DMS114 treated with DMSO at 0.1 percent for 48 hours (cell line): ENCODE data around the gene TBCD.
"Not testable (repeated sequence)": the region's sequence is repeated elsewhere in the genome, so short reads cannot be mapped to it uniquely, and the experiment has no call there.

Experiments used
- DNase-seq: peaks from one replicate; lab custom pipeline; 2025; ENCODE audit not compliant: unreplicated experiment; lab: John Stamatoyannopoulos, UW

TBCD gene

GRCh38 chr17:82729479-82730260, 22.2 kb upstream of the TBCD start:
- DNase-seq: no peak

GRCh38 chr17:82732118-82732743, 19.6 kb upstream of the TBCD start:
- no peak for DNase-seq

GRCh38 chr17:82734987-82735866, 16.6 kb upstream of the TBCD start, which contains the start of gene FN3K:
Gene FN3K, plus strand, starts transcription at chr17:82735615. Its CDS starts 22 bp downstream, at chr17:82735637.
- DNase-seq: peak; percentile 34

GRCh38 chr17:82736511-82737185, 15.2 kb upstream of the TBCD start:
- no peak for DNase-seq

- no peak for DNase-seq
These were observed 13.6 kb upstream of the TBCD start for GRCh38 chr17:82737967-82738877.

GRCh38 chr17:82740906-82741759, 10.7 kb upstream of the TBCD start:
- DNase-seq: no peak

GRCh38 chr17:82743344-82744219, 8.3 kb upstream of the TBCD start:
- no peak for DNase-seq

- not testable (repeated sequence) for DNase-seq
These were observed 7.1 kb upstream of the TBCD start for GRCh38 chr17:82744736-82745135.

- DNase-seq: no peak
These were observed 6.3 kb upstream of the TBCD start for GRCh38 chr17:82745524-82745923.

- no peak for DNase-seq
These were observed 3.1 kb upstream of the TBCD start for GRCh38 chr17:82748756-82749155.

- no peak for DNase-seq
These were observed 1.5 kb upstream of the TBCD start for GRCh38 chr17:82750241-82750908.

- DNase-seq: no peak
These were observed 694 bp upstream of the TBCD start for GRCh38 chr17:82751171-82751570.

- DNase-seq: no peak
These were observed 721 bp downstream of the TBCD start for GRCh38 chr17:82752371-82753200.

GRCh38 chr17:82753201-82753464, 1.3 kb downstream of the TBCD start:
- DNase-seq: no peak

- DNase-seq: no peak
These were observed 2.7 kb downstream of the TBCD start for GRCh38 chr17:82754297-82755208.

- DNase-seq: no peak
These were observed 4.3 kb downstream of the TBCD start for GRCh38 chr17:82756166-82756565.
